CD8-positive, alpha-beta memory T cell (primary cell): ENCODE results near the gene TEX51. TPM values are rescaled to one million over a fixed set of nuclear protein-coding genes. Genes with fewer than 3 reads are reported as not detected.

Experiments used
- CTCF ChIA-PET: fragments of 350-600 bp; sonication (Branson Sonifier 250); formaldehyde crosslinking; loops from one replicate; lab custom pipeline; 2021; ENCODE audit warnings: antibody characterized with exemption; lab: Charles Lee
- POLR2A ChIA-PET: fragments of 350-600 bp; sonication (Branson Sonifier 250); formaldehyde crosslinking; loops from one replicate; lab custom pipeline; 2021; ENCODE audit warnings: antibody characterized with exemption; lab: Charles Lee
- DNase-seq, 5 donors: peaks; one replicate each; pipeline versions ENCODE4 v3.0.0 to v3.0.0-alpha.2; 2020 to 2022; ENCODE audit warnings: mixed read lengths in 1 of 5
- H3K27ac ChIP-seq: one replicate; pipeline ENCODE4 v1.7.0; 2013; ENCODE audit warnings: low read depth, mild to moderate bottlenecking, low read length, moderate library complexity
- H3K27me3 ChIP-seq: 2 replicates; pipeline ENCODE4 v1.7.0; 2013; ENCODE audit warnings: low read length, mild to moderate bottlenecking; ENCODE audit not compliant: insufficient read depth, poor library complexity, severe bottlenecking
- H3K36me3 ChIP-seq: 2 replicates; pipeline ENCODE4 v1.7.0; 2013; ENCODE audit warnings: mild to moderate bottlenecking, low read length, moderate library complexity; ENCODE audit not compliant: insufficient read depth
- H3K4me1 ChIP-seq: 2 replicates; pipeline ENCODE4 v1.7.0; 2013; ENCODE audit warnings: mild to moderate bottlenecking, low read length, moderate library complexity; ENCODE audit not compliant: insufficient read depth
- H3K4me3 ChIP-seq: 2 replicates; pipeline ENCODE4 v1.7.0; 2013; ENCODE audit warnings: mild to moderate bottlenecking, low read length
- H3K9me3 ChIP-seq: 2 replicates; pipeline ENCODE4 v1.7.0; 2013; ENCODE audit warnings: mild to moderate bottlenecking, low read length
- H3K27ac Mint-ChIP-seq, 8 donors: one replicate each; pipeline ENCODE4 v1.8.0; 2020 to 2021; ENCODE audit warnings: mixed read lengths in 8 of 8, mild to moderate bottlenecking in 6 of 8, inconsistent platforms in 3 of 8, moderate library complexity in 3 of 8
- H3K27me3 Mint-ChIP-seq, 2 donors: one replicate each; pipeline ENCODE4 v1.8.0; 2020 to 2021; ENCODE audit warnings: mixed read lengths in 2 of 2, mild to moderate bottlenecking in 1 of 2, moderate library complexity in 1 of 2
- H3K36me3 Mint-ChIP-seq, 3 donors: one replicate each; pipeline ENCODE4 v1.8.0; 2020 to 2021; ENCODE audit warnings: mixed read lengths in 3 of 3, inconsistent platforms in 1 of 3, mild to moderate bottlenecking in 1 of 3
- H3K4me1 Mint-ChIP-seq, 3 donors: one replicate each; pipeline ENCODE4 v1.8.0; 2020 to 2021; ENCODE audit warnings: mixed read lengths in 3 of 3, inconsistent platforms in 1 of 3, mild to moderate bottlenecking in 1 of 3
- H3K4me3 Mint-ChIP-seq, 7 donors: one replicate each; pipeline ENCODE4 v1.8.0; 2020 to 2021; ENCODE audit warnings: mixed read lengths in 7 of 7, mild to moderate bottlenecking in 6 of 7, moderate library complexity in 4 of 7, inconsistent platforms in 2 of 7
- H3K9me3 Mint-ChIP-seq, 5 donors: one replicate each; pipeline ENCODE4 v1.8.0; 2020 to 2022; ENCODE audit warnings: mixed read lengths in 5 of 5, mild to moderate bottlenecking in 3 of 5, moderate library complexity in 2 of 5, inconsistent platforms in 1 of 5
- polyA plus RNA-seq: library from polyadenylated mRNA; unstranded; fragments of 300-500 nt; fragmentation: Illumina TruSeq; gene quantifications from one replicate; pipeline ENCODE4 v1.2.3, GENCODE V29; 2021
- total RNA-seq, 2 experiments: library from RNA; stranded (reverse); gene quantifications; one replicate each; pipeline ENCODE4 v1.2.3, GENCODE V29; 2021

Gene TEX51
- total and polyA plus RNA-seq, 3 experiments from 2014 or later = not detected

DNA sequence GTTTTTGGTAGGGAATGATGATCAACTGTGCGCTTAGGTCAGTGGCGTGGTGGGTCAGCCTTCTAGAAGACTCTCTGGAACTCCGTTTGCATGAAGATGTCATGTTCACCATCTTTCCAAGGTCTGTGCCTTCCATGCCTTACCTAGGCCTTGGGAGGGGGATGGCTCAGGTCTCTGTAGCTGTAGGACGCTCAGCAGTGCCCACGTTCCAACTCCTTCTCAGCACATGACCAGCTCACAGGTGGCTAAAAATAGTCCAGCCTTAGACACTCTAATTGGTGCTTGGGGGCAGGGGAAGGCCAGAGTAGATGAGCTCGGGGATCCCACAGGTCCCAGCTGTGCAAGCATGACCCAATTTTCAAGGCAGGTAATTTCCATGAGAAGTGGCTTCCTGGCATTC lies 42.3 kb upstream of the TEX51 start:
- H3K27ac Mint-ChIP-seq = no peak overlapping the region
- Histone ChIP-seq H3K36me3 (no peaks in the 10 kb centered on the region), H3K27ac (no peak overlapping the region), H3K27me3 (no peaks in the 10 kb centered on the region), H3K9me3 (no peaks in the 10 kb centered on the region), H3K4me1 (no peaks in the 10 kb centered on the region), H3K4me3 (no peak overlapping the region)
- H3K36me3 Mint-ChIP-seq = no peaks in the 10 kb centered on the region
- ChIA-PET POLR2A (no interaction called here), CTCF (no interaction called here)
- DNase-seq = no peak
- H3K4me1 Mint-ChIP-seq = no peaks in the 10 kb centered on the region
- H3K27me3 Mint-ChIP-seq = peaks cover 5 to 16% of the 10 kb centered on the region in 2 donors
- H3K9me3 Mint-ChIP-seq = peaks cover 0 to 3% (median 0%) of the 10 kb centered on the region in 5 donors
- H3K4me3 Mint-ChIP-seq = no peak overlapping the region

DNA sequence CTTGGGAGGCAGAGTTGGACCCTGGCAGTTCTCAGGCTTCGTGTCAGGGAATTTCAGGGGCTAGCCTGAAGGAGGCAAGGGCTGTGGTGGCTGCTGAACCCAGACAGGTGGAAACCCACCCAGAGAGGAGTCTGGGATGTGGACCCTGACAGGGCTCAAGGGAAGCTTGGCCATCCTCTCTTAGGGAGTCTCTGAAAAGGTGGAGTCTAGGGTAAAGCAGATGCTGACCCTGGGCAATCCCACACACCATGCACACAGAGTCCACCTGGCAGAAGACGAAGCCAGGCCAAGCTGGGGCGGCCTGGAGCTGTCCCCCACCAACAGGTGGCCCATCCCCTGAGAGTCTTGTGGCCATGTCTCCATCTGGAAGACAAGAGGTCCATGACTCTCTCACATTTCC lies 41.2 kb upstream of the TEX51 start:
- no peaks in the 10 kb centered on the region for H3K36me3 ChIP-seq
- Mint-ChIP-seq H3K27ac (no peak overlapping the region), H3K4me3 (no peak overlapping the region), H3K4me1 (no peaks in the 10 kb centered on the region), H3K36me3 (no peaks in the 10 kb centered on the region), H3K27me3 (peaks cover 8 to 17% of the 10 kb centered on the region in 2 donors), H3K9me3 (peaks cover 0 to 3% (median 0%) of the 10 kb centered on the region in 5 donors)
- no peaks in the 10 kb centered on the region for H3K27me3 ChIP-seq
- CTCF ChIA-PET = no interaction called here
- H3K9me3 ChIP-seq = no peaks in the 10 kb centered on the region
- no peak for DNase-seq
- H3K4me1 ChIP-seq = no peaks in the 10 kb centered on the region
- no peak overlapping the region for H3K4me3 ChIP-seq
- POLR2A ChIA-PET = no interaction called here
- no peak overlapping the region for H3K27ac ChIP-seq

DNA sequence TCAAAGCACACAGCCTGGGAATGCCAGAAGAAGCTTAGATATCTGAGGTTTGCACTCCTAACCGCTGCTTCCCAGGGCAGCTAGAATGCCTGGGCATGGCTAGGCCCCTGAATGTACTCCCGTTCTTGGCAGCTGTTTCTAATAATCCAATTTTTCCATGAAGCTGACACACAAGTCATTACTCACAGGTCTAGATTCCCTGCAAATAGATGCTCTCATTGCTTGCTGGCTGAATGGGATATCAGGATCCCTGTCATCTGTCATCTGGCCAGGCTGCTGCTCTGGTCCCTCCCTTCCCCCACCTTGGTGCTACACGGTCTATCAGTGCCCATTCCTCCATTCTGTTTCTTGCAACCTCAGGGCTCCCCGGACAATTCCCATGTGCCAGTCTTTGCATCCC lies 40.7 kb upstream of the TEX51 start:
- H3K4me1 Mint-ChIP-seq = no peaks in the 10 kb centered on the region
- CTCF ChIA-PET = no interaction called here
- no peak overlapping the region for H3K27ac ChIP-seq
- no peak overlapping the region for H3K4me3 Mint-ChIP-seq
- H3K4me3 ChIP-seq = no peak overlapping the region
- no peaks in the 10 kb centered on the region for H3K36me3 Mint-ChIP-seq
- H3K36me3 ChIP-seq = no peaks in the 10 kb centered on the region
- no peaks in the 10 kb centered on the region for H3K9me3 ChIP-seq
- H3K27ac Mint-ChIP-seq = no peak overlapping the region
- H3K27me3 Mint-ChIP-seq = peaks cover 12 to 23% of the 10 kb centered on the region in 2 donors
- POLR2A ChIA-PET = no interaction called here
- DNase-seq = no peak
- no peaks in the 10 kb centered on the region for H3K27me3 ChIP-seq
- H3K9me3 Mint-ChIP-seq = peaks cover 0 to 2% (median 0%) of the 10 kb centered on the region in 5 donors
- no peaks in the 10 kb centered on the region for H3K4me1 ChIP-seq

DNA sequence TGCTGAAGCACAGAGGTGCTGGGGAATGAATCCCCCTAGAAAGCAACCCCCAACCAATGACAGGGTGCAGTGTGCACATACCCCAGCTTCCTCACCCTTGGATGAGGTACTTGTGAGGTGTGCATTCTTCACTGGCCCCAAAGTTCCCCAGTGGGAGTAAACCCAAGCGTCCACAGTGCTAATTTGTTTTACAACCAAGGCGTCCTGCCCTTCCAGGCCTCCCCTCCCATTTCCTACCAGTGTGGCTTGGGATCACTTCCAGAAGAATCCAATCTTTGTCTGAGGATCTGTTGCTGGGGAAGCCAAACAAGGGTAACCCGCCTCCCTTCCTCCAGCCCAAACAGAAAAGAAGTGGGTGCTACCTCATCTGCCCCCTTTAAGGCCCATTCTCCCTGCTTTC lies 40.3 kb upstream of the TEX51 start:
- Mint-ChIP-seq H3K4me1 (no peaks in the 10 kb centered on the region), H3K27ac (no peak overlapping the region), H3K9me3 (peaks cover 0 to 2% (median 0%) of the 10 kb centered on the region in 5 donors), H3K27me3 (peaks cover 12 to 21% of the 10 kb centered on the region in 2 donors), H3K4me3 (no peak overlapping the region), H3K36me3 (no peaks in the 10 kb centered on the region)
- Histone ChIP-seq H3K4me1 (no peaks in the 10 kb centered on the region), H3K4me3 (no peak overlapping the region), H3K9me3 (no peaks in the 10 kb centered on the region), H3K36me3 (no peaks in the 10 kb centered on the region), H3K27ac (no peak overlapping the region), H3K27me3 (no peaks in the 10 kb centered on the region)
- POLR2A ChIA-PET = no interaction called here
- CTCF ChIA-PET = no interaction called here
- no peak for DNase-seq

DNA sequence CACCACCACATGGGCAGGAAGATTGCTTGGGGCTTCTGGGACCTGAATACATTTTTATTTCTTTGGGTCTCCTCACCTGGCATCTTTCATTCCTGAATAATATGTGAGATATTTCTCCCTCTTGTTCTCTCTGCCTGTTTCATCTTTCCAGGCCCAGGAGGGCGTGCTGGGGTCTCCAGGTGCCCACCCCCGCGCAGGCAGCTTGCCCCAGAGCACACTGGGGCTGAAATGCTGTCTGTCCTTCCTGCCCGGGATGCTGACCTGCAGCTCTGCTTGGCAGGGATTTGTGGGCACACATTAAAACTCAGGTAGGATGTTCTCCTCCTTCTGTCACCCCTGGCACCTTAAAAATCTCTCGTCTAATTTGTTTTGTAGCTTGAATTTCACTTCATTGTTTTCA lies 39.7 kb upstream of the TEX51 start:
- no peak overlapping the region for H3K4me3 ChIP-seq
- H3K36me3 ChIP-seq = no peaks in the 10 kb centered on the region
- ChIA-PET POLR2A (no interaction called here), CTCF (no interaction called here)
- peaks cover 12 to 18% of the 10 kb centered on the region in 2 donors for H3K27me3 Mint-ChIP-seq
- H3K27ac ChIP-seq = no peak overlapping the region
- H3K4me1 ChIP-seq = no peaks in the 10 kb centered on the region
- no peaks in the 10 kb centered on the region for H3K36me3 Mint-ChIP-seq
- no peak overlapping the region for H3K4me3 Mint-ChIP-seq
- H3K27me3 ChIP-seq = no peaks in the 10 kb centered on the region
- H3K4me1 Mint-ChIP-seq = no peaks in the 10 kb centered on the region
- H3K9me3 ChIP-seq = no peaks in the 10 kb centered on the region
- peaks cover 0 to 2% (median 0%) of the 10 kb centered on the region in 5 donors for H3K9me3 Mint-ChIP-seq
- H3K27ac Mint-ChIP-seq = no peak overlapping the region
- DNase-seq = no peak

DNA sequence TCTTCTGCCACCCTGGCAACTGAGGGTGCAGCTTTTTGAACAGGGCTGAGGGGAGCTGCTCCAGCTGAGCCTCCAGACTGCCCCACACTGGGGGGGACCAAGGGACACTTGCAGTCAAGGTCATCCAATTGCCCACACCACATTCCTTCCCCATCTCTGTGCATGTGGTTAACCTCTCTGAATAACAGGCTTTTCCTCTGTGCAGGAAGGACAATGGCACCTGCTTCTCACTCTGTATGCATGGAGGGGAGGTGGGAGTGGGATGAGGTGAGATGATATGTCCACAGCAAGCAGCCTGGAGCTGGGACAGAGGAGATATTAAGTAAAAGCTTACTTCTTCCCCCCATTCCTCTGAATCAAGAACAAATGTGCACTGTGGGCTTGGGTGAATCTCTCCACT lies 39.1 kb upstream of the TEX51 start:
- ChIA-PET CTCF (no interaction called here), POLR2A (no interaction called here)
- H3K36me3 Mint-ChIP-seq = no peaks in the 10 kb centered on the region
- Histone ChIP-seq H3K27ac (no peak overlapping the region), H3K36me3 (no peaks in the 10 kb centered on the region), H3K4me1 (no peaks in the 10 kb centered on the region), H3K4me3 (no peak overlapping the region), H3K9me3 (no peaks in the 10 kb centered on the region), H3K27me3 (no peaks in the 10 kb centered on the region)
- H3K27ac Mint-ChIP-seq = no peak overlapping the region
- peaks cover 12 to 18% of the 10 kb centered on the region in 2 donors for H3K27me3 Mint-ChIP-seq
- H3K4me1 Mint-ChIP-seq = no peaks in the 10 kb centered on the region
- H3K4me3 Mint-ChIP-seq = no peak overlapping the region
- no peak for DNase-seq
- H3K9me3 Mint-ChIP-seq = peaks cover 0 to 2% (median 0%) of the 10 kb centered on the region in 5 donors

DNA sequence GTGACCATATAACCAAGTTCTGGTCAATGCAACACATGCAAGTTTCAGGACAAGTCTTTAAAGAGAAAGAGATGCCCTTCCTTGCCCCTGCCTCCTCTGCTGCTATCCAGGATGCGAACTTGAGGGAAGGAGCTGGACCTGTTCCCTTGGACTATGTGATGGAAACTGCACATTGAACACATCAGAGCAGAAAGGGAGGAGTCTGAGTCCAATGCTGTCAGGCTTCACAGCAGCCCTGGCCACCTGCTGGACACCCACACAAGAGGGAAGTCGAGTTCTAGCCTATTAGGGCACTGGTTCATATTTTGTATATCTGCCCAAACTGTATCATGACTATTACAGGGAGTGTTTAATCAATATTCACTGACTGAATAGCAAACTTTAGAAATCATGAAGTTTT lies 38.3 kb upstream of the TEX51 start:
- POLR2A ChIA-PET = no interaction called here

DNA sequence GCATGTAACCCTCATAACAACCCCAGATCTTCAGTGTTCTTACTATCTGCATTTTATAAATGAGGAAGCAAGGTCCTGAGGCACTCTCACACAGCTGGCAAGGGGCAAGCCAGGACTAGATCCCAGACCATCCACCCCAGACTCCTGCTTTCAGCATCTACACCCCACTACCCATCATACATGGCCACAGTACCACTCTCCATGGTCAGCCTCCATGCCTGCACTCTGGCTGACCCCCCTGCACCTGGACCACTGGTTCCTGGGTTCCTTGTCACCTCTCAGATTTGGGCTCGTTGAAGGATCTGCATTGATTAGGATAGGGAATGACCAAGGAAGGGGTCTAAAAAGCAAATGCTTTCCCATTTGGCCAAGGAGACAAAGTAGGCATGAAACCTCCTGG lies 36.0 kb upstream of the TEX51 start:
- Histone ChIP-seq H3K36me3 (no peaks in the 10 kb centered on the region), H3K4me3 (no peak overlapping the region), H3K27ac (no peak overlapping the region), H3K27me3 (no peaks in the 10 kb centered on the region), H3K4me1 (no peaks in the 10 kb centered on the region), H3K9me3 (no peaks in the 10 kb centered on the region)
- Mint-ChIP-seq H3K4me1 (no peaks in the 10 kb centered on the region), H3K36me3 (no peaks in the 10 kb centered on the region), H3K4me3 (no peak overlapping the region), H3K9me3 (peaks cover 0 to 2% (median 0%) of the 10 kb centered on the region in 5 donors), H3K27ac (no peak overlapping the region), H3K27me3 (peaks cover 14 to 23% of the 10 kb centered on the region in 2 donors)
- ChIA-PET POLR2A (no interaction called here), CTCF (no interaction called here)
- no peak for DNase-seq

More for the DNA sequence above, 38.3 kb upstream of the TEX51 start:
- peaks cover 12 to 18% of the 10 kb centered on the region in 2 donors for H3K27me3 Mint-ChIP-seq
- no peaks in the 10 kb centered on the region for H3K9me3 Mint-ChIP-seq
- no peaks in the 10 kb centered on the region for H3K36me3 Mint-ChIP-seq
- no peak for DNase-seq
- no peak overlapping the region for H3K4me3 Mint-ChIP-seq
- Histone ChIP-seq H3K4me1 (no peaks in the 10 kb centered on the region), H3K27me3 (no peaks in the 10 kb centered on the region), H3K4me3 (no peak overlapping the region), H3K36me3 (no peaks in the 10 kb centered on the region), H3K27ac (no peak overlapping the region), H3K9me3 (no peaks in the 10 kb centered on the region)
- H3K27ac Mint-ChIP-seq = no peak overlapping the region
- H3K4me1 Mint-ChIP-seq = no peaks in the 10 kb centered on the region
- CTCF ChIA-PET = no interaction called here
